HG02588 (cell line): Measurements from ENCODE around the gene AGPAT4.

Experiments used
- ATAC-seq: cut with Tn5 transposase; IDR thresholded peaks from one replicate; pipeline ENCODE4 v1.9.1; 2021; ENCODE audit warnings: mild to moderate bottlenecking, moderate library complexity; ENCODE audit not compliant: unreplicated experiment

Gene AGPAT4

GRCh38 chr6:161117942-161118341, 155.9 kb downstream of the AGPAT4 start:
- no peak for ATAC-seq

- no peak for ATAC-seq
These were observed 156.6 kb downstream of the AGPAT4 start for GRCh38 chr6:161117308-161117707.

GRCh38 chr6:161116554-161116953, 157.3 kb downstream of the AGPAT4 start:
- no peak for ATAC-seq

- no peak for ATAC-seq
These were observed 158.4 kb downstream of the AGPAT4 start for GRCh38 chr6:161115468-161115867.

GRCh38 chr6:161111261-161111660, 162.6 kb downstream of the AGPAT4 start:
- ATAC-seq, result no peak

GRCh38 chr6:161110028-161110779, 163.7 kb downstream of the AGPAT4 start:
- no peak for ATAC-seq

- ATAC-seq, result no peak
These were observed 164.5 kb downstream of the AGPAT4 start for GRCh38 chr6:161109366-161109765.

GRCh38 chr6:161108916-161109315, 164.9 kb downstream of the AGPAT4 start:
- no peak for ATAC-seq

- ATAC-seq, result no peak
These were observed 165.8 kb downstream of the AGPAT4 start for GRCh38 chr6:161107779-161108730.

- no peak for ATAC-seq
These were observed 168.5 kb downstream of the AGPAT4 start for GRCh38 chr6:161105408-161105807.

- ATAC-seq, result no peak
These were observed 168.9 kb downstream of the AGPAT4 start for GRCh38 chr6:161104966-161105365.

- ATAC-seq, result no peak
These were observed 170.4 kb downstream of the AGPAT4 start for GRCh38 chr6:161103475-161103874.

GRCh38 chr6:161101517-161101916, 172.3 kb downstream of the AGPAT4 start:
- no peak for ATAC-seq

GRCh38 chr6:161100072-161100471, 173.8 kb downstream of the AGPAT4 start:
- no peak for ATAC-seq

GRCh38 chr6:161095916-161096315, 177.9 kb downstream of the AGPAT4 start:
- no peak for ATAC-seq

GRCh38 chr6:161094955-161095354, 178.9 kb downstream of the AGPAT4 start:
- ATAC-seq, result no peak

- ATAC-seq, result no peak
These were observed 181.7 kb downstream of the AGPAT4 start for GRCh38 chr6:161091972-161092701.

GRCh38 chr6:161091151-161091550, 182.7 kb downstream of the AGPAT4 start:
- ATAC-seq, result no peak

- ATAC-seq, result no peak
These were observed 185.1 kb downstream of the AGPAT4 start for GRCh38 chr6:161088676-161089328.

GRCh38 chr6:161085246-161085645, 188.6 kb downstream of the AGPAT4 start:
- ATAC-seq, result no peak

- ATAC-seq, result no peak
These were observed 191.6 kb downstream of the AGPAT4 start for GRCh38 chr6:161082215-161082614.
